ENCODE results near the gene TACSTD2. TPM values are rescaled to one million over a fixed set of nuclear protein-coding genes. Genes with fewer than 3 reads are reported as not detected.

TACSTD2 gene
- total and polyA plus RNA-seq, 2 of the 4 experiments (the other 2 are of a cell fraction), result not detected

GRCh38 chr1:58622571-58622970 lies 45.5 kb upstream of the TACSTD2 start:
- no peak overlapping the region for H3K14ac ChIP-seq (replicated peaks; ENCODE audit: low read depth, low read length)
- H3K56ac ChIP-seq (ENCODE audit: extremely low read depth, insufficient read depth, low read length), result no peak overlapping the region
- no peak overlapping the region for H3K23ac ChIP-seq (ENCODE audit: low read depth, low read length)
- no peaks in the 10 kb centered on the region for H3K36me3 ChIP-seq (ENCODE audit: control insufficient read depth, insufficient read depth, low read length)
- H4K20me1 ChIP-seq (ENCODE audit: insufficient read depth, low read length), result no peaks in the 10 kb centered on the region
- DNase-seq (no peak), ATAC-seq (ENCODE audit: low read depth) (no peak)
- H2AK9ac ChIP-seq (replicated peaks; ENCODE audit: low read depth, low read length, poor library complexity), result no peak overlapping the region
- dilution Hi-C loops (cut with HindIII; ENCODE audit: low sequenced_read_pairs, unreplicated experiment), result no loop called here
- H3K79me1 ChIP-seq (ENCODE audit: low read depth in 1 of 2, low read length in 2 of 2), result no peaks in the 10 kb centered on the region
- H3K9ac ChIP-seq (ENCODE audit: low read depth, low read length), result no peak overlapping the region
- H4K91ac ChIP-seq (ENCODE audit: insufficient read depth, low read depth, low read length), result no peak overlapping the region
- no peak overlapping the region for H2BK15ac ChIP-seq (ENCODE audit: low read depth, low read length)
- CTCF ChIA-PET, result interaction anchor here (0.5 to 0.7 kb wide), 2 partner anchors 9 to 512 kb away, joined by 3 read pairs; no protein-coding TSS in a partner anchor
- no peak overlapping the region for H2AK5ac ChIP-seq (ENCODE audit: low read depth, low read length)
- H3K27me3 ChIP-seq (ENCODE audit: control insufficient read depth, insufficient read depth, low read length), result no peaks in the 10 kb centered on the region
- H2AFZ ChIP-seq (replicated peaks; ENCODE audit: low read length, poor library complexity), result no peak overlapping the region
- BruUV-seq (replicated peaks), result no TSS peak
- TF ChIP-seq USF2 (IDR thresholded peaks at IDR 0.05; ENCODE audit: low read depth, low read length) (no peak), RAD21 (IDR thresholded peaks at IDR 0.05; ENCODE audit: low read length) (no peak), RCOR1 (IDR thresholded peaks at IDR 0.05; ENCODE audit: insufficient replicate concordance, low read length) (no peak), SMC3 (IDR thresholded peaks at IDR 0.05; ENCODE audit: low read depth, low read length) (no peak), CEBPB (IDR thresholded peaks at IDR 0.05; ENCODE audit: low read depth, low read length) (no peak), CHD1 (IDR thresholded peaks at IDR 0.05; ENCODE audit: low read depth, low read length) (no peak), NFE2L2 (IDR thresholded peaks at IDR 0.05; ENCODE audit: low read depth, low read length) (no peak), CTCF (conservative IDR thresholded peaks at IDR 0.05; ENCODE audit: low read depth, low read length) (no peak)
- no peak overlapping the region for H2BK120ac ChIP-seq (ENCODE audit: low read depth, low read length)
- in situ Hi-C loops (cut with MboI; ENCODE audit: low sequenced_read_pairs), result no loop called here
- no peak overlapping the region for H4K8ac ChIP-seq (ENCODE audit: low read depth in 2 of 2, low read length in 2 of 2)
- peaks cover 3% of the 10 kb centered on the region for H3K4me1 ChIP-seq (ENCODE audit: control insufficient read depth, insufficient read depth, low read length)
- peaks cover 4% of the 10 kb centered on the region; the same call in 1 of the 2 replicates for H3K9me1 ChIP-seq (ENCODE audit: insufficient read depth, low read length)
- intact Hi-C loops (cut with micrococcal nuclease), result no loop called here
- no peak overlapping the region for H2BK5ac ChIP-seq (ENCODE audit: low read depth, low read length, poor library complexity, severe bottlenecking)
- 100% methylated on average over 1 of the region's 6 CpGs; no CpG with 5 or more reads in 1 of the 2 experiments for WGBS, 2 experiments (ENCODE audit: extremely low coverage in 2 of 2, insufficient read length in 1 of 2)
- no peak overlapping the region for H3K4ac ChIP-seq (ENCODE audit: low read depth, low read length)
- H3K27ac ChIP-seq (ENCODE audit: insufficient read depth, low read length), result no peak overlapping the region
- no peak overlapping the region for H3K18ac ChIP-seq (ENCODE audit: low read depth, low read length)
- H3K9me3 ChIP-seq (ENCODE audit: control insufficient read depth, insufficient read depth, low read length), result no peaks in the 10 kb centered on the region
- POLR2A ChIA-PET (ENCODE audit: unreplicated experiment), result no interaction called here
- no peak overlapping the region for H2BK20ac ChIP-seq (ENCODE audit: low read depth, low read length)
- H3K4me2 ChIP-seq (ENCODE audit: low read depth, low read length), result no peak overlapping the region
- H3K4me3 ChIP-seq (ENCODE audit: insufficient read depth, low read depth, low read length), result no peak overlapping the region
- no peak overlapping the region for H4K5ac ChIP-seq (ENCODE audit: low read depth, low read length)

All from IMR-90 (cell line).